HL-60 (cell line): ENCODE measurements around the gene GPR78.

ENCODE experiments used
- DNase-seq, 2 experiments: peaks; one replicate each; pipeline ENCODE4 v3.0.0-alpha.2; 2010 to 2020; ENCODE audit warnings: low read depth in 1 of 2, low spot score in 1 of 2
- H3K27ac ChIP-seq: fragments of 250-450 bp; sonication (Bioruptor Pico); replicated peaks from 2 replicates; pipeline ENCODE4 v1.5.1; 2020; ENCODE audit warnings: mild to moderate bottlenecking, moderate library complexity
- H3K27me3 ChIP-seq: fragments of 250-450 bp; sonication (Bioruptor Pico); 2 replicates; pipeline ENCODE4 v1.5.1; 2021; ENCODE audit warnings: mild to moderate bottlenecking, moderate library complexity; ENCODE audit not compliant: insufficient read depth, poor library complexity, severe bottlenecking
- H3K4me3 ChIP-seq: replicated peaks from 2 replicates; pipeline ENCODE4 v1.5.1; 2011; ENCODE audit warnings: mild to moderate bottlenecking, control low read depth, low read length; ENCODE audit not compliant: insufficient read depth
- GABPA ChIP-seq: IDR thresholded peaks from 2 replicates; pipeline ENCODE4 v1.6.1; 2012; ENCODE audit warnings: low read depth
- POLR2AphosphoS5 ChIP-seq: IDR thresholded peaks from 2 replicates; pipeline ENCODE4 v1.6.1; 2012; ENCODE audit warnings: low read depth
- REST ChIP-seq: IDR thresholded peaks from 2 replicates; pipeline ENCODE4 v1.6.1; 2012; ENCODE audit warnings: low read depth; ENCODE audit not compliant: insufficient replicate concordance
- SPI1 ChIP-seq: IDR thresholded peaks from 2 replicates; pipeline ENCODE4 v1.6.1; 2012; ENCODE audit warnings: low read depth, mild to moderate bottlenecking, borderline replicate concordance
- TF ChIP-seq, protein P1 (sequence below): IDR thresholded peaks from one replicate; pipeline ENCODE4 v1.5.1; 2011; ENCODE audit warnings: low read length, control low read depth, inconsistent platforms; ENCODE audit not compliant: insufficient read depth

The GPR78 gene

GRCh38 chr4:8606966-8607365 is 26.8 kb downstream of the GPR78 start:
- no peak for DNase-seq
- TF ChIP-seq REST = no peak
- no peak for TF ChIP-seq POLR2AphosphoS5
- no peak for TF ChIP-seq SPI1
- no peak for TF ChIP-seq GABPA
- H3K4me3 ChIP-seq = no peak overlapping the region
- H3K27ac ChIP-seq = no peak overlapping the region
- no peaks in the 10 kb centered on the region for H3K27me3 ChIP-seq

GRCh38 chr4:8607603-8608481 is 27.6 kb downstream of the GPR78 start:
- Histone ChIP-seq H3K27me3 (no peaks in the 10 kb centered on the region), H3K27ac (no peak overlapping the region), H3K4me3 (no peak overlapping the region)
- DNase-seq = no peak
- no peak for TF ChIP-seq REST
- TF ChIP-seq, protein P1, sequence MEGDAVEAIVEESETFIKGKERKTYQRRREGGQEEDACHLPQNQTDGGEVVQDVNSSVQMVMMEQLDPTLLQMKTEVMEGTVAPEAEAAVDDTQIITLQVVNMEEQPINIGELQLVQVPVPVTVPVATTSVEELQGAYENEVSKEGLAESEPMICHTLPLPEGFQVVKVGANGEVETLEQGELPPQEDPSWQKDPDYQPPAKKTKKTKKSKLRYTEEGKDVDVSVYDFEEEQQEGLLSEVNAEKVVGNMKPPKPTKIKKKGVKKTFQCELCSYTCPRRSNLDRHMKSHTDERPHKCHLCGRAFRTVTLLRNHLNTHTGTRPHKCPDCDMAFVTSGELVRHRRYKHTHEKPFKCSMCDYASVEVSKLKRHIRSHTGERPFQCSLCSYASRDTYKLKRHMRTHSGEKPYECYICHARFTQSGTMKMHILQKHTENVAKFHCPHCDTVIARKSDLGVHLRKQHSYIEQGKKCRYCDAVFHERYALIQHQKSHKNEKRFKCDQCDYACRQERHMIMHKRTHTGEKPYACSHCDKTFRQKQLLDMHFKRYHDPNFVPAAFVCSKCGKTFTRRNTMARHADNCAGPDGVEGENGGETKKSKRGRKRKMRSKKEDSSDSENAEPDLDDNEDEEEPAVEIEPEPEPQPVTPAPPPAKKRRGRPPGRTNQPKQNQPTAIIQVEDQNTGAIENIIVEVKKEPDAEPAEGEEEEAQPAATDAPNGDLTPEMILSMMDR = peak; percentile 73
- TF ChIP-seq POLR2AphosphoS5 = no peak

DNA sequence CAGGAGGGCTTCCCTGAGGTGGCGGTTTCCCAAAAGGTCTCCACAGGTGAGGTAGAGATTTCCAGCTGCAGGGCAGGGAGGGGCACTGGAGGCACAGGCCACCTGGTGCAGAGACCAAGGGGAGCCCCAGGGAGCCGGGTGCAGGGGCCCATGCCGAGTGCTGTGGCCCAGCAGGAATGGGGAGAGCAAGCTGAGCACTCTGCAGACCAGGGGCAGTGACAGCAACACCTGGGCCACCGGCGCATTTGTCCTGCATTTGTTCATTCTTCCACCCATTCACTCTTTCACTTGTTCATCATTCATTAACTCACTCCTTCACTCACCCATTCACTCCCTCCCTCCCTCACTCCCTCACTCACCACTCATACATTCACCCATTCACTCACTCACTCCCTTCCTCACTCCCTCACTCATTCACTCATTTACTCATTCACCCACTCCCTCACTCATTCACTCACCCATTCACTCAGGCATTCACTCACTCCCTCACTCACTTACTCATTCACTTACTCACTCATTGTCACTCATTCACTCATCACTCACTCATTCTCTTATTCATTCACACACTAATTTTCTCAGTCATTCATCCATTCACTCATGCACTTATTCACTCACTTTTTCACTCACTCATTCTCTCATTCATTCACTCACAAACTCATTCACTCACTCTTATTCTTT is 28.7 kb downstream of the GPR78 start:
- no peak overlapping the region for H3K27ac ChIP-seq
- H3K4me3 ChIP-seq = no peak overlapping the region
- TF ChIP-seq SPI1 (no peak), GABPA (no peak), POLR2AphosphoS5 (no peak), REST (no peak)
- TF ChIP-seq, protein P1 = no peak
- DNase-seq = no peak
- H3K27me3 ChIP-seq = no peaks in the 10 kb centered on the region
